HL-60 (cell line): ENCODE measurements around the gene FAM20A.

Experiments used
- DNase-seq, 2 experiments: peaks; one replicate each; pipeline ENCODE4 v3.0.0-alpha.2; 2010 to 2020; ENCODE audit warnings: low read depth in 1 of 2, low spot score in 1 of 2
- H3K27ac ChIP-seq: fragments of 250-450 bp; sonication (Bioruptor Pico); replicated peaks from 2 replicates; pipeline ENCODE4 v1.5.1; 2020; ENCODE audit warnings: mild to moderate bottlenecking, moderate library complexity
- H3K27me3 ChIP-seq: fragments of 250-450 bp; sonication (Bioruptor Pico); 2 replicates; pipeline ENCODE4 v1.5.1; 2021; ENCODE audit warnings: mild to moderate bottlenecking, moderate library complexity; ENCODE audit not compliant: insufficient read depth, poor library complexity, severe bottlenecking
- H3K4me3 ChIP-seq: replicated peaks from 2 replicates; pipeline ENCODE4 v1.5.1; 2011; ENCODE audit warnings: mild to moderate bottlenecking, control low read depth, low read length; ENCODE audit not compliant: insufficient read depth
- CTCF ChIP-seq: IDR thresholded peaks from one replicate; pipeline ENCODE4 v1.5.1; 2011; ENCODE audit warnings: low read length, control low read depth, inconsistent platforms; ENCODE audit not compliant: insufficient read depth
- GABPA ChIP-seq: IDR thresholded peaks from 2 replicates; pipeline ENCODE4 v1.6.1; 2012; ENCODE audit warnings: low read depth
- POLR2AphosphoS5 ChIP-seq: IDR thresholded peaks from 2 replicates; pipeline ENCODE4 v1.6.1; 2012; ENCODE audit warnings: low read depth
- REST ChIP-seq: IDR thresholded peaks from 2 replicates; pipeline ENCODE4 v1.6.1; 2012; ENCODE audit warnings: low read depth; ENCODE audit not compliant: insufficient replicate concordance
- SPI1 ChIP-seq: IDR thresholded peaks from 2 replicates; pipeline ENCODE4 v1.6.1; 2012; ENCODE audit warnings: low read depth, mild to moderate bottlenecking, borderline replicate concordance

The FAM20A gene

DNA sequence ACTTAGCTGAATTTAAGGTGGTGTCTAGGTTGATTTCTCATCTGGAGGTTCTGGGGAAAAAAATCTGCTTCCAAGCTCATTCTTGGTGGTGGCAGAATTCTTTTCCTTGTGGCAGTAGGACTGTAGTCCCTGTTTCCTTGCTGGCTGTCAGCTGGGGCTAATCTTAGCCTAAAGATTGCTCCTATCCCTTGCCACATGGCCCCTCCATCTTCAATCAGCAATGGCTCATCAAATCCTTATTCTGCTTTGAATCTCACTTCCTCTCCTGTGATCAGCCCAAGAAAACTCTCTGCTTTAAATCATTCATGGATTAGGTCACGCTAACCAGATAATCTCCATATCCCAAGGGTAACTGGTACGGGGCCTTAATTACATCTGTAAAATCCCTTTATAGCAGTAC, 6.6 kb downstream of the FAM20A start:
- no peak for DNase-seq
- peaks cover 18% of the 10 kb centered on the region for H3K27me3 ChIP-seq
- H3K4me3 ChIP-seq = no peak overlapping the region
- no peak overlapping the region for H3K27ac ChIP-seq
- TF ChIP-seq REST (no peak), CTCF (no peak), GABPA (no peak), SPI1 (no peak), POLR2AphosphoS5 (no peak)

- no peak overlapping the region for H3K4me3 ChIP-seq
- H3K27me3 ChIP-seq = peaks cover 3% of the 10 kb centered on the region
- no peak for TF ChIP-seq SPI1
- TF ChIP-seq CTCF = no peak
- TF ChIP-seq REST = no peak
- no peak for TF ChIP-seq POLR2AphosphoS5
- H3K27ac ChIP-seq = no peak overlapping the region
- DNase-seq = no peak
Measured at GRCh38 chr17:68592682-68593641, 8.2 kb downstream of the FAM20A start.

GRCh38 chr17:68592009-68592408, 9.2 kb downstream of the FAM20A start:
- TF ChIP-seq POLR2AphosphoS5 = no peak
- TF ChIP-seq CTCF = no peak
- H3K4me3 ChIP-seq = no peak overlapping the region
- no peak overlapping the region for H3K27ac ChIP-seq
- DNase-seq = no peak
- peaks cover 3% of the 10 kb centered on the region for H3K27me3 ChIP-seq
